ENCODE measurements around the gene ACTN4. TPM values are rescaled to one million over a fixed set of nuclear protein-coding genes. Genes with fewer than 3 reads are reported as not detected.
"Not testable (repeated sequence)": the region's sequence is repeated elsewhere in the genome, so short reads cannot be mapped to it uniquely, and the experiment has no call there.

The ACTN4 gene
- total and polyA plus RNA-seq, 10 of the 15 experiments (the other 5 are each of a cell fraction or from before 2014, with no cell fraction given): 2.4 to 293 (median 72.5) TPM

GRCh38 chr19:38744874-38745273 lies 97.4 kb downstream of the ACTN4 start:
- H4K20me1 ChIP-seq (ENCODE audit: control insufficient read depth, insufficient read depth): no peaks in the 10 kb centered on the region
- POLR2A ChIA-PET: no interaction called here
- intact Hi-C loops (cut with micrococcal nuclease; ENCODE audit: unreplicated experiment): no loop called here

DNA sequence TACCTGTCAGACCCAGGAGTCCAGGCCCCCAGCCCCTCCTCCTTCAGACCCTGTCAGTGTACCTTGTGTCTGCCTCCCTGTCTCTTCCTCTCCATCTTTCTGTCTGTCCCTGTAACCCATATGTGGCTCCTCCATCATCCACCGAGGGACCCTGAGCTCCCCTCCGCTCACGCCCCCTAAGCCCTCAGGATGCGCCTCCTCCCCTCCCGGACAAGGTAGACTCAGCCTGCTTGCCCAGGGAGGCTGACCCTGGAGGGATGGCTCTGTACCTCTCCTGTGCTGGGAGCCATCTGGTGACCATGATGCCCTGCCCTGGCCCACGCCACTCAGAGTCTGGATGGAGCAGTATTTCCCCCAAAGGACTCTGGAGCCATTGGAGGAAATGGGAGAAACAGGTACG lies 97.9 kb downstream of the ACTN4 start:
- ChIA-PET CTCF (no interaction called here), RAD21 (ENCODE audit: unreplicated experiment) (no interaction called here), POLR2A (no interaction called here), SMC1A (ENCODE audit: uncharacterized antibody, unreplicated experiment) (no interaction called here)
- WGBS (ENCODE audit: insufficient coverage, insufficient replicate concordance, low lambda C conversion rate, missing lambda C conversion rate): 65% methylated on average over 7 of the region's 7 CpGs
- in situ Hi-C loops (cut with MboI) (no loop called here), intact Hi-C loops (cut with micrococcal nuclease; ENCODE audit: unreplicated experiment) (no loop called here)
- H3K4me2 ChIP-seq (ENCODE audit: control insufficient read depth, insufficient read depth): no peak overlapping the region
- H3K27me3 ChIP-seq (replicated peaks in 1 of 2; ENCODE audit: control insufficient read depth in 2 of 2, insufficient read depth in 2 of 2, low read length in 1 of 2): no peaks in the 10 kb centered on the region
- no peaks in the 10 kb centered on the region for H3K79me2 ChIP-seq (ENCODE audit: control insufficient read depth, insufficient read depth, low read length)
- H3K9me3 ChIP-seq (replicated peaks; ENCODE audit: control insufficient read depth, insufficient read depth, low read length): no peaks in the 10 kb centered on the region
- no peak for TF ChIP-seq NFXL1 (IDR thresholded peaks at IDR 0.05; ENCODE audit: borderline replicate concordance)
- no peak for TF ChIP-seq SRF (IDR thresholded peaks at IDR 0.05; ENCODE audit: low read depth in 2 of 2, low read length in 2 of 2)
- TF ChIP-seq ZBED1 (IDR thresholded peaks at IDR 0.05; ENCODE audit: borderline replicate concordance): no peak
- TF ChIP-seq CBFB (IDR thresholded peaks at IDR 0.05; ENCODE audit: low read depth): no peak
- no peak for TF ChIP-seq KLF5 (IDR thresholded peaks at IDR 0.05; ENCODE audit: partially characterized antibody)
- no peak for FAIRE-seq
- no peak overlapping the region for H3K4me3 ChIP-seq
- no peak overlapping the region for H3K9ac ChIP-seq (ENCODE audit: control insufficient read depth, insufficient read depth, low read length)
- H4K20me1 ChIP-seq (ENCODE audit: control insufficient read depth, insufficient read depth): no peaks in the 10 kb centered on the region
- no peak for ATAC-seq
- no peak overlapping the region for H3K27ac ChIP-seq (ENCODE audit: control insufficient read depth, insufficient read depth)
- H3K4me1 ChIP-seq (ENCODE audit: control insufficient read depth, insufficient read depth, low read length): no peaks in the 10 kb centered on the region
- BruUV-seq (replicated peaks): no TSS peak
- DNase-seq (ENCODE audit: low read depth, low spot score): no peak
- H2AFZ ChIP-seq (ENCODE audit: control insufficient read depth, low read depth, low read length): no peak overlapping the region
- no peaks in the 10 kb centered on the region for H3K36me3 ChIP-seq (ENCODE audit: control insufficient read depth in 2 of 2, insufficient read depth in 2 of 2, low read length in 1 of 2)

More at GRCh38 chr19:38744874-38745273, 97.4 kb downstream of the ACTN4 start:
- H3K9ac ChIP-seq (ENCODE audit: control insufficient read depth, insufficient read depth, low read length): no peak overlapping the region
- DNase-seq (ENCODE audit: low read depth, low spot score): no peak
- no peak for ATAC-seq
- H3K4me2 ChIP-seq (ENCODE audit: control insufficient read depth, insufficient read depth): no peak overlapping the region
- TF ChIP-seq RAD51 (IDR thresholded peaks at IDR 0.05): no peak
- no peaks in the 10 kb centered on the region for H3K27me3 ChIP-seq (replicated peaks in 1 of 2; ENCODE audit: control insufficient read depth in 2 of 2, insufficient read depth in 2 of 2, low read length in 1 of 2)
- 69% methylated on average over 4 of the region's 6 CpGs for WGBS (ENCODE audit: insufficient coverage, insufficient replicate concordance, low lambda C conversion rate, missing lambda C conversion rate)
- H3K4me1 ChIP-seq (ENCODE audit: control insufficient read depth, insufficient read depth, low read length): no peaks in the 10 kb centered on the region
- no peak overlapping the region for H2AFZ ChIP-seq (ENCODE audit: control insufficient read depth, low read depth, low read length)
- in situ Hi-C loops (cut with MboI): no loop called here
- RAD21 ChIA-PET (ENCODE audit: unreplicated experiment): no interaction called here
- BruUV-seq (replicated peaks): no TSS peak
- H3K27ac ChIP-seq (ENCODE audit: control insufficient read depth, insufficient read depth): no peak overlapping the region
- no peaks in the 10 kb centered on the region for H3K79me2 ChIP-seq (ENCODE audit: control insufficient read depth, insufficient read depth, low read length)
- H3K9me3 ChIP-seq (replicated peaks; ENCODE audit: control insufficient read depth, insufficient read depth, low read length): no peaks in the 10 kb centered on the region
- no peaks in the 10 kb centered on the region for H3K36me3 ChIP-seq (ENCODE audit: control insufficient read depth in 2 of 2, insufficient read depth in 2 of 2, low read length in 1 of 2)
- CTCF ChIA-PET: no interaction called here
- SMC1A ChIA-PET (ENCODE audit: uncharacterized antibody, unreplicated experiment): interaction anchor here (1.2 kb wide), 1 partner anchor 342 kb away, joined by 4 read pairs; the partner anchor contains the start of gene FAM98C
- H3K4me3 ChIP-seq: no peak overlapping the region
- FAIRE-seq: no peak

GRCh38 chr19:38753783-38754182 lies 106.3 kb downstream of the ACTN4 start:
- BruUV-seq (replicated peaks); DNase-seq (ENCODE audit: low read depth, low spot score); H3K4me3 ChIP-seq; ATAC-seq; intact Hi-C loops (cut with micrococcal nuclease; ENCODE audit: unreplicated experiment); H3K27me3 ChIP-seq (replicated peaks in 1 of 2; ENCODE audit: control insufficient read depth in 2 of 2, insufficient read depth in 2 of 2, low read length in 1 of 2); SMC1A ChIA-PET (ENCODE audit: uncharacterized antibody, unreplicated experiment); FAIRE-seq; H3K9me3 ChIP-seq (replicated peaks; ENCODE audit: control insufficient read depth, insufficient read depth, low read length); H3K4me1 ChIP-seq (ENCODE audit: control insufficient read depth, insufficient read depth, low read length); H4K20me1 ChIP-seq (ENCODE audit: control insufficient read depth, insufficient read depth); POLR2A ChIA-PET; H3K79me2 ChIP-seq (ENCODE audit: control insufficient read depth, insufficient read depth, low read length); H3K9ac ChIP-seq (ENCODE audit: control insufficient read depth, insufficient read depth, low read length); RAD21 ChIA-PET (ENCODE audit: unreplicated experiment); H3K27ac ChIP-seq (ENCODE audit: control insufficient read depth, insufficient read depth); in situ Hi-C loops (cut with MboI); CTCF ChIA-PET; H3K4me2 ChIP-seq (ENCODE audit: control insufficient read depth, insufficient read depth); H2AFZ ChIP-seq (ENCODE audit: control insufficient read depth, low read depth, low read length); H3K36me3 ChIP-seq (ENCODE audit: control insufficient read depth in 2 of 2, insufficient read depth in 2 of 2, low read length in 1 of 2): not testable (repeated sequence)
- 47% methylated on average over 3 of the region's 3 CpGs for WGBS (ENCODE audit: insufficient coverage, insufficient replicate concordance, low lambda C conversion rate, missing lambda C conversion rate)

DNA sequence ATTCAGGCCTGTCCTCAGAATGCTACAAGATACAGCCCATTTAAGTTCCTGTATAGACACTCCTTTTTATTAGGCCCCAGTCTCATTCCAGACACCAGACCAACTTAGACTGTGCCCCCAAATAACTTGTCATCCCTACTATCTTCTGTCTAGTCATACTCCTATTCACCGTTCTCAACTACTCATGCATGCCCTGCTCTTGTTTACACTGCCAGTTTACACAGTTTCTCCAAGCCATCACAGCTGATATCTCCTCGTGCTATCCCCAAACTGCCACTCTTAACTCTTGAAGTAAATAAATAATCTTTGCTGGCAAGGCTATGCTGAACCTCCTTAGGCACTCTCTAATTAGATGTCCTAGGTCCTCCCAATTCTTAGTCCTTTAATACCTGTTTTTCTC lies 106.7 kb downstream of the ACTN4 start:
- FAIRE-seq; H3K36me3 ChIP-seq (ENCODE audit: control insufficient read depth in 2 of 2, insufficient read depth in 2 of 2, low read length in 1 of 2); H3K79me2 ChIP-seq (ENCODE audit: control insufficient read depth, insufficient read depth, low read length); CTCF ChIA-PET; ATAC-seq; BruUV-seq (replicated peaks); H3K4me1 ChIP-seq (ENCODE audit: control insufficient read depth, insufficient read depth, low read length); H3K4me3 ChIP-seq; H3K27ac ChIP-seq (ENCODE audit: control insufficient read depth, insufficient read depth); RAD21 ChIA-PET (ENCODE audit: unreplicated experiment); intact Hi-C loops (cut with micrococcal nuclease; ENCODE audit: unreplicated experiment); H3K9ac ChIP-seq (ENCODE audit: control insufficient read depth, insufficient read depth, low read length); SMC1A ChIA-PET (ENCODE audit: uncharacterized antibody, unreplicated experiment); H3K27me3 ChIP-seq (replicated peaks in 1 of 2; ENCODE audit: control insufficient read depth in 2 of 2, insufficient read depth in 2 of 2, low read length in 1 of 2); H2AFZ ChIP-seq (ENCODE audit: control insufficient read depth, low read depth, low read length); H4K20me1 ChIP-seq (ENCODE audit: control insufficient read depth, insufficient read depth); H3K4me2 ChIP-seq (ENCODE audit: control insufficient read depth, insufficient read depth); DNase-seq (ENCODE audit: low read depth, low spot score); H3K9me3 ChIP-seq (replicated peaks; ENCODE audit: control insufficient read depth, insufficient read depth, low read length); POLR2A ChIA-PET; in situ Hi-C loops (cut with MboI): not testable (repeated sequence)
- 28% methylated on average over 2 of the region's 2 CpGs for WGBS (ENCODE audit: insufficient coverage, insufficient replicate concordance, low lambda C conversion rate, missing lambda C conversion rate)

Measured in GM12878 (cell line).